Amniotic stem cell (primary cell): Measurements from ENCODE around the gene MAP7.

ENCODE experiments used
- DNase-seq: peaks from one replicate; lab custom pipeline; 2025; lab: John Stamatoyannopoulos, UW

The MAP7 gene

DNA sequence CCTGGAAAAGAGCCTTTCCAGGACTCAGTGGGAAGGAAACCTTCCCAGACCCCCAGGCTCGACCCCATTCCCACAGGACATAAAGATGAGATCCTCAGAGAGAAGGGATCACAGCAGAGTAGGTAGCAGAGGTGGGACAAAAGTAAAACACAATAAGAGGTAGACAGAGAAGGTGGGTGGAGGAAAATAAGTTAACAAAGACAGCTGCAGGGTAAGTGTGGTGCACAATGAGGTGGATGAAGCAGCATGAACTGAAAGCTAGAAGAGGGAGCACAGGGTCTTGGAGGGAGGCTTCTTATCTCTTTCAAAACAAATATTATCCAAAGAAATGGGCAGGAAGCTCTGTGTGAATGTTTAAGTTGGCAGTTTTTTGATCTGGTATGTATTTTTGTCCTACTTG, 14.0 kb upstream of the MAP7 start:
- no peak for DNase-seq

DNA sequence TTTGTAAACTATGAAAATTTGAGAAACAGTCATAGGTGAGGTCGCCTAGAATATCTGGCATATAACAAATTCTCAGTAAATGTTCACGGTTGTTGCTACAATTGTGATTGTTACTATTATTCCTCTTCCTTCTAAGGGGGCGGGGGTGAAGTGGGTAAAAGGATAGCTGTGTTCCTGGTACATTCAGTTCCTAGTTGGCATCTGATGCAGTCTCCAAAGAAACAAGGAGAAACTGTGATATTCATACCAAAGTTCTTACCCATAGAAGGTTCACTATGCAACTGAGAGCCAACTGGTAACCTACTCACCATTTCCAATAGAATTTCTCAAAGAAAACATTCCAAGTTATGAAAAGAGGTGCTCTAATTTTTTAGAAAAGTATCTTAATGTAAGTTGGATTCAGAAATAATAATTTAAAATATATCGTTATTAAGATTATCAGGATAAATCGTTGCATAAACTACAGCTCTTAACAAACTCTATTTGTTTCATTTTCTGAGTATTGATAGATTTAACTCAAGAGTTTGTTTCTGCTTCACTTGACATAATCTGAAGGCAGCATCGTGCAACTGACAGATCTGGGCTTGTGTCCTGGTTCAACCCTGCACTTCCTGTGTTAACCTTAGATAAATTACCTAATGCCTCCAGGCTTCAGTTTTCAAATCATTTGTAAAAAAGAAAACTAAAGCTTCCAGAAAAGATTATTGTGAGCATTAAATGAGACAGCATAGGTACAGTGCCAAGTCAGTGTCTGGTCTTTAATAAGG, 13.3 kb upstream of the MAP7 start:
- no peak for DNase-seq

DNA sequence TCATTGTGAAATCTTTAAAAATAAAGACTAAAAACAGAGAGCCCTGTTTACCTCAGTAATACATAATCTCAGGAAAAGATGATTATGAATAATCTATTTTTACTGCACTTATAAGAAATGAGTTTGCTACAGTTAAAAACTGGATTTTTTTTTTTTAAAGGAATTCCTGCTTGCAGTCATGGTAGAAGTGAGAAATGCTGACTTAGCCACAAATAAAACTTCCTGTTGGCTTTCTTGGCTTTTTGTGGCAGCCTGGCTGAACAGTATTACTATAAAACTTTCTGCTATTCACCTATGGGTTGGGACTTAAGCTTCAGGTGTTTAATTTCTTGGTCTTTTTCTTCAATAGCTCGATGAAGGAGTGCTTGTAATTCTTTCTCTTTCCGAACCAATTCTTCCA, 12.0 kb upstream of the MAP7 start:
- no peak for DNase-seq

DNA sequence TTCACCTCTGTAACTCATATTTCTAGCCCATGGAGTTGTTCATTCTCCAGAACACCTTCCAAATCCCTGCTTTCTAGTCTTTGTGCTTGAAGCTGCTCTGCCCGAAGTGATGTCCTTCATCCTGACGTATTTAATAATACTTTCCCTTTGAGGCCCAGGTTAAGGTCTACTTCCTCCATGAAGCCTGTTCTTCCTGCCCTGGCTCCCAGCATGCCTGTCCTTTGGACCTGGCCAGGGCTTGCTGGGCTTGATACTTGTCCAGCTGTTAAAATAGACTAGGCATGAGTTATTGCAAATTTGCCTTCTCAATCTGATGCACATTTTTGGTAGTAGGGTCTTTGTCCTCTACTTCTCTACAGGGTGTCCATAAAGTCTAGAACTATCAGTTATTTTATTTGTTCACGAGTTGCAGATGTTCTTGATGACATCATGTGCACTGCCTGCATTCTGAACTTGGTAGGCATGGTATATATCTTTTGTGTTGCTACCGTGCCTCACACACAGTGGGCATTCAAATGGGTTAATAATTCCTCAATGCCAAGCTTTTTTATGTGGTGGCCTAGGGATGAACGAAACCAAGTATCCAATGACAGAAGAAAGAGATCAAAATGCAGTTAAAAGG, 3.1 kb upstream of the MAP7 start:
- no peak for DNase-seq

DNA sequence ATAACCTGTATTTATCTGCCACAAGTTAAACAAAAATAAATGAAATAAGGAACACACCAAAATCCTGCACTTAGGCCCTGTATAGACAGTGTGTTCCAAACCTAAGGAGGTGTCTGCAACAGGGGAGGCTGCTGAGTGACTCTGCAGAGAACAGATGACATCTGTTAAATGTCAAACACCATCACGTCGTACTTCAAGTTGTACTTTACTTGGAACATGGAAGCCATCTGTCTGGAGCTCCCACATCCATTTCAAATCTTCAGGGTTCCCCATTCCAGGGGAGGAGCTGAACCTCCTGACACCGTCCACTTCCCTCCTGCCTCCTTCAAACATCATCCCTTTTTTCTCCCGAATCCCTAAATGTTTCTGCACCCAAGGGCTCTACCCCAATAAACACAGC, 1.8 kb upstream of the MAP7 start:
- DNase-seq = no peak

DNA sequence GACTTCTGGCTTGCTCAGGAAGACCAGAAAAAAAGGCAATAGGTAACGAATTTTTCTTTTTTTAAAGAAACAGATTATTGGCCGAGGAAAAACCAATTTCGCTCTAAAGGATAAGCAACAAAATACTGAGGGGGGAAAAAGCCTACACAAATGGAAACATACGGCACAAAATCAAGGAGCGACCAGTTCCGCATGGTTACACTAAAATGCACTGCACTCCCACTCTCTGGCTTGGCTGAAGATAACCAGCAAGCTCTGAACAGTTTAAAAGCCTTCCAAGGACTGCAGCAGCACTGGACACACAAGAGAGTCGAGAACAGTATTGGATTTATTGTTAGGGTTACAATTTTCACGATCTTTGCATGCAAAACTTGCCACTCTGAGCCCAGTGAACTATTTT, 881 bp upstream of the MAP7 start:
- DNase-seq = no peak

DNA sequence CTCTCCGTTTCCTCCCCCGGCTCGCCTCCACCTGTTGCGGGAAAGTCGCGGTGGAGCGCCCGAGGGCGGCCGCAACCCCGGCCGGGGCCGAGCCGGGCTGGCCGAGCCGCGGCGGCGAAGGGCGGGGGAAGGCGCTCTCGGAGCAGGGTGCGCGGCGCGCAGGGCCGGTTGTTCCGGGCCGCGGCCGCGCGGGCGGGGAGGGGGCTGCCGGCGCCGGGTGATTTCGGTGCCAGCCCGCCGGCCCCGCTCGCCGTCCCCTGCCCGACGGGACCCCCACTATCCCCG, 235 bp downstream of the MAP7 start:
- DNase-seq = no peak

DNA sequence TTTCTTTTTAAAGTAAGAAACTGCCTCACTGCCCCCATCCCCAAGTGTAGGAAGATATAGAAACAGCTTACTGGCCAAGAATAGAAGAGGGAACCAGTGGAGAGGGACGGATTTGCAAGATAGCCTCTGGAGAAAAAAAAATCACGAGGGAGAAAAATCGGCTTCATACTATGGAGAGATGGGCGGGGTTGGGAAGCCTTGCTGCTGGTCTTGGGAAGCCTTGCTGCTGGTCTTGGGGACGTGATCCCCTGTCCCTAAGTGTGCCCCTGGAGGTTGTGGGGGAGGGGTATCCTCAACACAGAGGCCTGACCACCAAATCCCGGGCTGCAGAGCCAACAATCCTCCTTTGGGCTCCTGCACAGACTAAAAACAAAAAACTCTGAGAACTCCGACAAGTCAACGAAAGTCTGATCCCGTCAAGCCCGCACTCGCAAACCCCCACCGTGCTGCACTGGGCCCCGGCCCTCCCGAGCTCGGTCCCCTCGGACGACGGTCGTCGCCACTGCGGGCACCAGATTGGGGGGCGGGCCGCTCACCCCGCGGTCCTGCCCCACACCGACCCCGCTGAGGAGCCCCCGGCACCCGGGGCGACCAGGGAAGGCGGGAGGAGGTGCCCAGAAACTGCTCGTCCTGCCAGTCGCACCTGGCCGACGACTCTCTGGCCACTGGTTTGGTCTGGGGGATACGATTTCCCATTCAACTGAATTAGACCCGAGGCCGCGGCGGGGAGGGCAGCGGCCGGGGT, 750 bp downstream of the MAP7 start:
- no peak for DNase-seq

DNA sequence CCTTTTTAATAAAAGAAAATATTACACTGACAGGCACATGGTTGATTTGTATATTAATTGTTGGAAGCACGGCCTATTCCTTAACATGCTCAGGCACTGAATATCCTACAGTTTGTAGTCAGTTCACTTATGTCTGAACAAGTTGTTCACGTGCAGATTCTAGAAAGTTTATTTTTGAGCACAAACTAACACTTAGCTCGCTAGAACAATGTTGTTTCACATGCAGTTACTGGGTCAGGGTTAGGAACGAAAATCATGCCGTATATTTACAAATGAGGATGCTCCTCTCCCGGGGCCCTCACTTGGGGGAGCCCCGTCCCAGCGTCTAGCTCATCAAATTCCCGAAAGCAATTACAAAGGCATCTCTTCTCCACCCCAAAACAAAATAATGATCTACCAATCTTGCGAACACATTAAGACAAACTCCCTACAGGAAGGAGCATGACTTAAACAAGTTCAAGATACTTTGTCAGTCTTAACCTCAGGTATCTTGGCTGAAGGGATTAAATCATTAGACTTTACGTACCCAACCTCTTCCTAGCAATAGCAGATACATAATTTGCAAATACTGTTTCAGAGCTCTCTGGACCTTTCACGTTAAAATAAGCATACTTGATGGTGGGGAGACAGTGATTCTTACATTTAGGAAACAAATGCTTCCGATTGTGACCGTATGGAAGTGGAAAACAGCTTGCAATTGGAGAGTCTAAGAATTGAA, 1.5 kb downstream of the MAP7 start:
- no peak for DNase-seq

DNA sequence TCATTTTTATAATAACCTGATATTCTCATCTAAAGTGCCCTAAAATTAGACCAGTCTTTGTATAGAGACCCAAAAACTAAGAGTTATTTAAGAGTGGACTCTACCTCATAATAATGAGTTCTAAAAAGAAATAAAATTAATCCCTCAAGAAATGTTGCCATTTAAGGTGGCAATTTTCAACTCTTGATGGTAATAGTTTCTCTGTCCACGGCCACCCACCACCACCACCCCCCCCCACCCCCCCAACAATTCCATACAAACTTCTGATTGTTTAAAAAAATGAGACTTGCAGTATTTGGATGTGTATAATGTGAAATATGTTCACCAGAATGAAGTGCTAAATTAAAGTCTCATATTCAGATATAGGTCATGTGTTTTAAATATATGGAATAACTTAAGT, 2.4 kb downstream of the MAP7 start:
- no peak for DNase-seq

DNA sequence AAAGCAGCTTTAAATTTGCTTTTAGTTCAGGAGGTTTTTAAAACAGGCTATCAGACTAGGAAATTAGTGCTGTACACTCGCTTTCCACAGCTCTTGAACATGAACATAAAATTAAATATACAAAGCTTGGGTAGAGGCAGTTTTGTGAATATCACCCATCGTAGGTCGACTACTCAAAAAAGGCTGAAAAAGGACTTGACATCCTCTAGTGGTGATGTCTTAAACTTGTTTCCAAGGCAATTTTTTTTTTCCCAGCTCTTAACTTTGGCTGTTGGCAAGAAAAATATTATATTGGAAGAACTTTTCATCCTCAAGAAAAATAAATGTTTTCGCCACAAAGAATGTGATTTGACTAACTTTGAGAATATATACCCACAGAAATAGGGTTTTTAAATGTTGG, 2.9 kb downstream of the MAP7 start:
- DNase-seq = no peak

DNA sequence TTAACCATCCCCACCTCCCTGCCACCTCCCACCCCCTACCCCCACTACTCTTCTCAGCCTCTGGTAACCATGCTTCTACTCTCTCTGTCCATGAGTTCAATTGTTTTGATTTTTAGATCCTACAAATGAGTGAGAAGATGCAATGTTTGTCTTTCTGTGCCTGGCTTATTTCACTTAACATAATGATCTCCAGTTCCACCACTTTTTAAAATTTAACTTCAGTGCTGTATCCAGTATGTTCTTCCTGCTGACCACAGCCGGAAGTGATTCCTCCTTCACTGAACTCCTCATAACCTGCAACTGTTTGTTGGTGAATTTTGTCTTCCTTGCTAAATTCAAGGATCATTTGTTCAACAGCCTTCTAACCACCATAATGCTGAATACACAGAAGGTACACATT, 3.9 kb downstream of the MAP7 start:
- DNase-seq = no peak

DNA sequence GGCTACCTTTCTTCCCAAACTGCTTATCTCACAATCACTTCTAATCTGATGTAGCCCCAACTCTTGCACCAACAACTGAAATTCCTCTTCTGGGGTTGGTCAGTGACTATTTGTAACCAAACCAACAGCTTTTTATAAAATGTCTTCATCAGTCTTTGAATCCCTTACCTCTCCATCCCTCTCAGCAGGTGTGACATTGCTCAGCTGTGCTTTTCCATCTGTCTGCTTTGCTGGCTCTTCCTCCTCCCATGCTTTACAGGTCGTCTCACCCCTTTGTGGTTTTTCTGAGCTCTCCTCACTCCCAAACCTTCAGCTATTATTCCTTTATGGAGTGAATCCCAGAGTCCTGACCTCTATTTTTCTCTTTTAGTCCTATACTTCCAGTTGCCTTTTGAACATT, 5.9 kb downstream of the MAP7 start:
- DNase-seq = no peak

DNA sequence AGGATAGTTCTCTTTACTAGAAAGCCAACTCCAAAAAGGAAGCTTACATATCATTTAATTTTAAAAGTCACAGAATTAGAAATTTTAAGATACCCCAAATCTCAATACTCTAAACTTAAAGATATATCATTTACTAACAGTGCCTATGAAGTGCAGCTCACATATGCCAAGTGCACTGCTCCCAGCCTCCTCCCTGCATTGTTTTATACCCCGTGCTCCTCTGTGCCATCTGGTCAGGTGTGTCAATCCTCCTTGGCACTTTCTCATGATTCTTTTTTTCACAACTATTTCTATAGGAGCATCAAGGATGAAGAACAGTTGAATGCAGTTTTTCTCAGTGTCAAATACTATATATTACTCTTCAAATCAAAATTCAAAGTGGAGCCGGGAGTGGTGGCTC, 8.8 kb downstream of the MAP7 start:
- no peak for DNase-seq

DNA sequence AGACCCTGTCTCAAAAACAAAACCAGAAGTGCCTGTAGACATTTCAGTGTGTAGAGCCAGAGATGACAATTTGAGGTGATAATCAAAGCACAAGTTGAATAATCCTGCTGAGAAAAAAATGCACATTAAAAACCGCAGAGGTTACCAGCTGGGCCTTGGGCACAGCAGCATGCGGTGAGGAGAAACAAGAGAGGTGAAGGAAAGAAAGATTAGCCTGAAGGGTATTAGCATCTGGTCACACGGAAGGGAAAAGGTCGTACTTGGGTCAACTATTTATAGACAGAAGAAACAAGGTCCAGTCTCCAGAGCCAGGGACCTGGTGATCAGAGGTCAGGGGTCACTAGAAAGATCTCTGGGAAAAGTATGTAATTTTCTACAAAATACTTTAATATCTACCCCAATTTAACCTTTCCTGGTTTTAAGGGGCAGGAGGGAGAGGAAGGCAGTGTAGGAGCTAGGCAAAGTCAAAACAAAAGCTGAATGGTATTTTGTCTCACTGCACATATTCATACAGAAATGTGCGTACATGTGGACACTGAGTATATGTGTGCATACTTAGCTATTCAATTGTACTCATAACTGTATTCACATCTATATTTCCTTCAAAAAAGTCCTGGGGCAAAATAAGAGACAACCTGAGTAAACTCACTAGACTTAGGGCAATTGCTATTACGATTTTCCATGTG, 10.1 kb downstream of the MAP7 start:
- no peak for DNase-seq

DNA sequence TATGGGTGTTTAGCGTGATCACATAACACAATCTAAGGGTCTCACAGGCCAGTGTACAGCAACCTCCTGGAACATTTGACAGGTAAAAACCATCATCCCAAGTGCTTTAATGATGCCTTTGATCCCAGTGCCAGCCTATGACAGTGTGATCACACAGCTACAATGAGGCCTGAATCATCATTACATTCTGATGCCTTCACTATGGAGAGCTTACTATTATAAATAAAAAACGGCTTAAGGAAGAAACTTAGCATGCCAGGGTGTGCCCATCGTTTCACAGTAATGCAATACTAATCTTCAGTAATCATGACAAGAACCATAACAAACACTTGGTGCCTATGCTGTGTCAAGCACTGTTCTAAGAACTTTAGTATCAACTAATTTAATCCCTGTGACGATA, 11.4 kb downstream of the MAP7 start:
- DNase-seq = no peak

DNA sequence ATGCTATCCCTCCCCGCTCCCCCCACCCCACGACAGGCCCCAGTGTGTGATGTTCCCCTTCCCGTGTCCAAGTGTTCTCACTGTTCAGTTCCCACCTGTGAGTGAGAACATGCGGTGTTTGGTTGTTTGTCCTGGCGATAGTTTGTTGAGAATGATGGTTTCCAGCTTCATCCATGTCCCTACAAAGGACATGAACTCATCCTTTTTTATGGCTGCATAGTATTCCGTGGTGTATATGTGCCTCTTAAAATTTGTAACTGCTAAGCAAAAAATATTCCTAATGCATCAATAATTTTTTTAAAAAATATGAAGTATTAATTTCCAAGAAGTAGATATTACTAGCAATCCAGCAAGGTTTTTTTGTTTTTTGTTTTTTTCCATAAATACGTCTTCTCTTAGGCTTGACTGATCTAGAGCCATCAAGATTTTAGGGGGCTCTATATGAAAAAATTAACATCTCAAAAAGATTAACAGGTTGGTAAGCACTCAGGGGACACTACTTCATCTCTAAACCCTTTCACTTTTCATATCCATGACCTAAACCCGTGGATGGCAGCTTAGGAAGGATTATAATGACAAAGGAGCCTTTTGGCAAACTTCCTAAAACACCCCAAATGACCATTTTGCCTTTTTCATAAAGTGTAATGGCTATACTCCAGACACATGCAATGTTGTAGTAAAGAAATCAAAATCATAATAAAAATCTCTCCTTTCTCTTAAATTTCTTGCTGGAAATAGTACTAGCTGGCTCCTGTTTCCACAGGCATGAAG, 14.2 kb downstream of the MAP7 start:
- DNase-seq = no peak

DNA sequence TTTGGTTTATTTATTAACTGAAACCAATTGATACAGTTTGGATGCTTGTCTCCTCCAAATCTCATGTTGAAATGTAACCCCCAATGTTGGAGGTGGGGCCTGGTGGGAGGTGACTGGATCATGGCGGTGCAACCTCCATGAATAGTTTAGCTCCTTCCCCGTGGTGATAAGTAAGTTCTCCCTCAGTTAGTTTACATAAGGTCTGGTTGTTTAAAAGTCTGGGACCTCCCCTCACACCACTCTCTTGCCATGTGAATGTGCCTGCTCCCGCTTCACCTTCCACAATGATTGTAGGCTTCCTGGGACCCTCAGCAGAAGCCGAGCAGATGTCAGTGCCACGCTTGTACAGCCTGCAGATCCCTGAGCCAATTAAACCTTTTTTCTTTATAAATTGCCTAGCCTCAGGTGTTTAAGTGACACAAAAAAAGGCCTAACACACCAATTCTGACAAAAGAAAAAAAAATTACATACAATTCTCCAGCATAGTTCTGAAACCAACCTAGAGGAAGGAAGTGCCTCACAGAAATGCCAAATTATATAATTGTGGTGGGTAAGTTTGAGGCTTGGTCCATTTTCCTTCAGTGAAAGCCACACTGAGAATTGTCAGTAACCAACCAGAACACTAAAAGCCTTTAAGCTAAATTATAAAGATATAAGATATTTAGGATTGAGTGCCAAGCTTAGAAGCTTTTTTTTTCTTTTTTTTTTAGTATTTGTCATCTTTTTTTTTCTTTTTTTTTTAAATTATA, 15.0 kb downstream of the MAP7 start:
- DNase-seq = no peak

DNA sequence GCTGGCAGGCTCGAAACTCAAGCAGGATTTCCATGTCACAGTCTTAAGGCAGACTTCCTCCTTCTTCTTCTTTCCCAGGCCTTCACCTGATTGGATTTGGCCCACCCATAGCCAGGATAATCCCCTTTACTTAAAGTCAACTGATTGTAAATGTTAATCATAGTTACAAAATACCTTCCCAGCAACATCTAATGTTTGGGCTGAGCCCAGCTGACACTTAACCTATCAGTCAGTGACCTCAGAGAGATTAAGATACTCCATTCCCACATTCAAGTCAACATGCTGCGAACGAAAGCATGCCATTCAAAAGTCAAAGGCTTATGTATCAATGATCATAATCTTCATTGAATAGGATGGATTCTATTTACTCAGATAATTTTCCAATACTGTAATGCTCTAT, 16.0 kb downstream of the MAP7 start:
- DNase-seq = no peak

DNA sequence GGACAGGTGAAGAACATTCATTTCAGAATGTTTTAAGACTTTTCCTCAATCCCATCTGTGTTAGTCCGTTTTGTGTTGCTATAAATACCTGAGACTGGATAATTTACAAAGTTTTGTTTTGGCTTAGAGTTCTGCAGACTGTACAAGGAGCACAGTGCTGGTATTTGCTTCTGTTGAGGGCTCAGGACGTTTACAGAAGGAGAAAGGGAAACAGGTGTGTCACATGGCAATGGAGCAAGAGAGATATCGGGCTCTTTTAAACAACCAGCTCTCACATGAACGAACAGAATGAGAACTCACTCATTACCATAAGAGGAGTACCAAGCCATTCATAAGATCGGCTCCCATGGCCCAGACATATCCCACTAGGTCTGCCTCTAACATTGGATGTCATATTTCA, 16.7 kb downstream of the MAP7 start:
- no peak for DNase-seq

DNA sequence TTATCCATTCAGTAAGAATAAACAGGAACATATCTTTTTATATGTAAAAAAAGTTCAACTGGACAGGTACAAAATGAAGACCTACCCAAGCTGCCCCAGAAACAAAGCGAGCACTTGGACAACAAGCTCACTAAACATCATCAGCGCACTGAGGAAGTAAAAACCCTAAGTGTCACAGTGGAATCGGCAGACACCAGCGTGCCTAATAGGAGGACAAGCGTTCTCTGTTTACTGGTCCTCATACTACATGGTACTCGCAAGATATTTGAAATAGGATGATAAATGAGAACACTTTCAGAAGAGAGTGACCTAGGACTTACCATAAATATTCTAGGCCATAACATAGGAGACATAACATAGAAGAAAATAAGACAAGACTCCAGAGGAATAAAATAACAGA, 18.2 kb downstream of the MAP7 start:
- DNase-seq = no peak
